ENCODE data around the gene CTDP1. TPM values are rescaled to one million over a fixed set of nuclear protein-coding genes. Genes with fewer than 3 reads are reported as not detected.

The CTDP1 gene
- total and polyA plus RNA-seq, 9 of the 15 experiments (the other 6 are each of a cell fraction or from before 2014, with no cell fraction given): 0.07 to 19.2 (median 4.0) TPM

- TF ChIP-seq ZNF407 (IDR thresholded peaks at IDR 0.05; ENCODE audit: low read depth) (no peak), TEAD4 (IDR thresholded peaks at IDR 0.05; ENCODE audit: low read length) (no peak), TEAD4 (CRISPR knock-in tag; IDR thresholded peaks at IDR 0.05; ENCODE audit: borderline replicate concordance) (no peak)
Observed at GRCh38 chr18:79771446-79772107, 92.0 kb downstream of the CTDP1 start (continued).
